GM18520 (cell line): Measurements from ENCODE around the gene PDE6A.

Source experiments
- ATAC-seq: cut with Tn5 transposase; IDR thresholded peaks from one replicate; pipeline ENCODE4 v1.9.1; 2021; ENCODE audit not compliant: unreplicated experiment

Gene PDE6A

DNA sequence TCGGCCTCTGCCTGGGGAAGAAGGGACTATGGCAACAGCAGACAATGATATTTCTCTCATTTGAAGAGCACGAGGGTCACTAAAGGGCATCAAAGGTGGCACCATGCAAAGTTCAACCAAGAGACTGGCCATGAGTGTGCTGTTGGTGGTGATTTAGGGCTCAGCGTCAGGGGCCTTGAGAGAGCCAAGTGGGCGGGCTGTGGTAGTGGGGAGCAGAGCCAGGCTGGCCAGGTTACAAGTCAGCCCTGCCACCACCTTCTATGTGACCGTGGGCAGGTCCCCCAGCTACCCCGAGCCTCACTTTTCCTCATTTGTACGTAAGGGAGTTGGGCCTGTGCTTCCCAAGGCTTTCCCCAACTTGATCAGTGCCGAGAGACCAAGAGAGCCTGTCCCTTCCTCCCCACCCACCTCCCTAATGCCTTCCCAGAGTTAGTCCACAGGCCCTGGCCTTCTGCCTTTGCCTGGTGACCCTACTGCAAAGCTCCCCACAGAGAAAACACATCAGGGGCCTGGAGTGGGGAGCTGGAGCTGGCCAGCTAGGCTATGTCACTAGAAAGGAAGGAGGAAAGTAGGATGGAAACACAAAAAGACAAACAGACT, 104.3 kb downstream of the PDE6A start:
- ATAC-seq, result no peak

DNA sequence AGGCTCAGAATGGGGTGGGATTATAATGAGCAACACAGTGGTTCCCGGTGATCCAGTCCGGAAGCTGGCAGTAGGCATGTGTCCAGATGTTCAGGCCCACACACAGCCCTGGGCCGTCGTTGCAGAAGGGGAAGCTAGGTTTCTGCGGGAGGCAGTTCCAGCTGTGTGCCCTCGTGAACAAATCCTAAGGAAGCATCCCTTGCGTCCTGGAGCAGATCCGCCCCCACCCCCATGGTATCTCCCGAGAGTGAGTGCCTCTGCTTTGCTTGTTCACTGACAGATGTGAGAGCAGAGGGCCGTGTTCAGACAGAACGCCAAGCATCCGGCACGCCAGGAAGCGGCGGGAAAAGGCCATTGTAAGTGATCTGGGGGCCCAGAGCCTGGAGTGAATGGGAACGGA, 104.8 kb downstream of the PDE6A start:
- ATAC-seq, result no peak

- ATAC-seq, result no peak
Observed at GRCh38 chr5:149838881-149839739, 105.5 kb downstream of the PDE6A start.

GRCh38 chr5:149837680-149838269, 106.8 kb downstream of the PDE6A start:
- ATAC-seq, result no peak

DNA sequence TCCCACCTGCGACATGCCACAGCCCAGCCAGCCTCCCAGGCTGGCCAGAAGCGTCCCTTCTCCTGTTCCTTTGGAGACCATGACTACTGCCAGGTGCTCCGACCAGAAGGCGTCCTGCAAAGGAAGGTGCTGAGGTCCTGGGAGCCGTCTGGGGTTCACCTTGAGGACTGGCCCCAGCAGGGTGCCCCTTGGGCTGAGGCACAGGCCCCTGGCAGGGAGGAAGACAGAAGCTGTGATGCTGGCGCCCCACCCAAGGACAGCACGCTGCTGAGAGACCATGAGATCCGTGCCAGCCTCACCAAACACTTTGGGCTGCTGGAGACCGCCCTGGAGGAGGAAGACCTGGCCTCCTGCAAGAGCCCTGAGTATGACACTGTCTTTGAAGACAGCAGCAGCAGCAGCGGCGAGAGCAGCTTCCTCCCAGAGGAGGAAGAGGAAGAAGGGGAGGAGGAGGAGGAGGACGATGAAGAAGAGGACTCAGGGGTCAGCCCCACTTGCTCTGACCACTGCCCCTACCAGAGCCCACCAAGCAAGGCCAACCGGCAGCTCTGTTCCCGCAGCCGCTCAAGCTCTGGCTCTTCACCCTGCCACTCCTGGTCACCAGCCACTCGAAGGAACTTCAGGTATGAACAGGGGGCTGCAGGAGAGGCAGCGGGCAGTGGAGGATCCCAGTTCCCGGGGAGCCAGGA, 108.0 kb downstream of the PDE6A start:
- no peak for ATAC-seq

- no peak for ATAC-seq
Observed at GRCh38 chr5:149834246-149834855, 110.2 kb downstream of the PDE6A start.

GRCh38 chr5:149833116-149833827, 111.3 kb downstream of the PDE6A start:
- ATAC-seq, result no peak

DNA sequence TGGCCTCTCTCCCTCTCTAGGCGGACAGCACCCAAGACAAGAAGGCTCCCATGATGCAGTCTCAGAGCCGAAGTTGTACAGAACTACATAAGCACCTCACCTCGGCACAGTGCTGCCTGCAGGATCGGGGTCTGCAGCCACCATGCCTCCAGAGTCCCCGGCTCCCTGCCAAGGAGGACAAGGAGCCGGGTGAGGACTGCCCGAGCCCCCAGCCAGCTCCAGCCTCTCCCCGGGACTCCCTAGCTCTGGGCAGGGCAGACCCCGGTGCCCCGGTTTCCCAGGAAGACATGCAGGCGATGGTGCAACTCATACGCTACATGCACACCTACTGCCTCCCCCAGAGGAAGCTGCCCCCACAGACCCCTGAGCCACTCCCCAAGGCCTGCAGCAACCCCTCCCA, 112.0 kb downstream of the PDE6A start:
- ATAC-seq, result no peak

GRCh38 chr5:149831492-149831891, 113.1 kb downstream of the PDE6A start:
- ATAC-seq, result peak; percentile 90

GRCh38 chr5:149830579-149830978, 114.0 kb downstream of the PDE6A start:
- no peak for ATAC-seq

DNA sequence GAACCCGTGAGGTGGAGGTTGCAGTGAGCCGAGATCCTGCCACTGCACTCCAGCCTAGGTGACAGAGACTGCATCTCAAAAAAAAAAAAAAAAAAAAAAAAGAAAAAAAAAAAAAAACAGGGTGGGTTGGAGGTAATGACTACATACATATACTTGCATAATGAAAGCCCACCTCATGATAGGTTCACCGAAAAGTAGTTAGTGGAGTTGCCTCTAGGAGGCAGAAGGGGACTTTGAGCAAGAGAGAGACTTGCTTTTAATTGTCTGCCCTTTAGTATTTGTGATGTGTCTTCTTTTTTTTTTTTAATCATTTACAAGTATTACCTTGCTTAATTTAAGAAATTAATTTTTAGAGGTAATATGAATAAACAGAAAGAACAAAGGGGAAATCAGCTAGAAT, 114.6 kb downstream of the PDE6A start:
- ATAC-seq, result no peak

DNA sequence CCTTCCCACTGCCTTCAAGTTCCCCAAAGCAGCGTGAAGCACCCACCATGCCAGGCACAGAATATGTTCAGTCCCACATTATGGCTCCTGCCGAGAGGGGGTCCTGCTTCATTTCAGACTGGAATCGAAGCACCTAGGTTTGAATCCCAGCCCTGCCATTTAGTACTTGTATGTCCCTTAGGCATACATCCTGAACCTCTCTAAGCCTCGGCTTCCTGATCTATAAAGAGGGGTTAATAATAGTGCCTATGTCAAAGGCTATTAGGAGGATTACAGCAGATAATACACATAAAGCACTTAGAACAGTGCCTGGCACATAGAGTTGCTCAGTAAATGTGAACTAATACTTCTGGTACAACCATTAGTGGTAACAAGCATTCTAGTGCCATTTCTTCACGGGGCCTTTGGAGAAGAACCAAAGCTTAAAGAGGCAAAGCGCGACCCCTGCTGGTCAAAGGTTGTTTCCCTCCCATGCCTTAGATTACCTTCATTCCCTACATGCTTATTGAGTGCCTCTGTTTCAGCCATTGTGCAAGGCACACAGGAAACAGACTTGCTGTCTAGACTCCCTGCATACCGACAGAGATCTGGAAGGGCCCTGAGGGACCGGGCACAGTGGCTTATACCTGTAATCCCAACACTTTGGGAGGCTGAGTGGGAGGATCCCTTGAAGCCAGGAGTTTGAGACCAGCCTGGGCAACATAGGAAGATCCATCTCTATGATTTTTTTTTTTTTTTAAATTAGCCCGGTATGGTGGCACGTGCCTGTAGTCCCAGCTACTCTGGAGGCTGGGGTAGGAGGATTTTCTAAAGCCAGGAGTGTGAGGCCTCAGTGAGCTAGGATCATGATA, 116.2 kb downstream of the PDE6A start:
- ATAC-seq, result no peak

- ATAC-seq, result no peak
Observed at GRCh38 chr5:149827546-149827945, 117.0 kb downstream of the PDE6A start.

DNA sequence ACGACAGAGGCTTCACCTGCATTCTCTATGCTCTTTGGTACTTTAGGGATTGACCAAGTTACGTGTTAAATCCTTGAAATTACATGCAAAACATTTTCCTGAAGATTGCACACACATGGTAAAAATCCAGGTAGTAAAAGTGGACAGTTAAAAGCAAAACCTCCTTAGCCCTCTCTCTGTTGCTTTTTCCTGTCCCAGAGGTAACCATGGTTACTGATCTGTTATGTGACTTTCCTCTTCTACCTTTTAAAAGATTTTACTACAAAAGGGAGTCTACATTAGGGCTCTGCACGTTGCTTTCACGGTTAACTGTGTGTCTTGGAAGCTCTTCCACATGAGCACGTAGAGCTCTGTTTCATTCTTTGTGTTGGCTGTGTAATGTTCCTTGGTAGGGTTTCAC, 117.5 kb downstream of the PDE6A start:
- no peak for ATAC-seq

GRCh38 chr5:149826574-149826973, 118.0 kb downstream of the PDE6A start:
- no peak for ATAC-seq

DNA sequence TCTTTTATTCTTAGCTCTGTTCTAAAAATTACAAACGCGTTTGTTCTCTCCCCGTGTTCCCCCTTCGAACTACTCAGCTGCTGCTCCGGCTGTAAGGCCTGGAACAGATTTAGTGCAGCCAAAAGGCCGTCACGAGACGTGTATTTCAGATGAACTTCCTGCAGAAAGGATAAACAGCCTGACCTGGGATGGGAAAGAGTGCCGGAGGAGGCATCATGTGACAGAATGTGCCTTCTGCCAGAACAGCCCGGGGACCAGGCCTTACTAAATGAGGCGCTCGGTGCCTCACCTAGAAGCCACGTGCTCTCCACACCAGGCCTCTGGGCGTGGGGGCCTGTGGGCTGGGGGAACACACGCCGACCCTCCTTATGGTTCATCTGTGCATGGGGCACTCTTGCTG, 119.7 kb downstream of the PDE6A start:
- ATAC-seq, result no peak

DNA sequence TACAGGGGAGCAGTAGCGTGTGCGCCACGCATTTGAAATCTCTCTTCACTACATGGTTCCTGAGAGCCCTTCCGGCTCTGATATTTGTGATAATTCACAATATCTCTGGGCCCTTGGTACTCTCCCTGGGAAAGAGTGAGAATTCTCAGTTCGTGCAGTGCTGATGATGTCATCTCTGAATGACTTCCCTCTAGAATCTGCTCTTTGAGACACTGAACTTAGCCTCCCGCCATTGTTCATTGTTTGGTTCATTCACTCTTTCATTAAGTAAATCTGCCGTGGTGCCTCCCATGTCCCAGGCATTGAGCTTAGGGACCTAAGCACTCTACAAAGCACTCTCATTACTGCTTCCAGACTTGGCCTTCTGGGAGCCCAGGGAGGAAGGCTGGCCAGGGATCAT, 120.5 kb downstream of the PDE6A start:
- no peak for ATAC-seq

DNA sequence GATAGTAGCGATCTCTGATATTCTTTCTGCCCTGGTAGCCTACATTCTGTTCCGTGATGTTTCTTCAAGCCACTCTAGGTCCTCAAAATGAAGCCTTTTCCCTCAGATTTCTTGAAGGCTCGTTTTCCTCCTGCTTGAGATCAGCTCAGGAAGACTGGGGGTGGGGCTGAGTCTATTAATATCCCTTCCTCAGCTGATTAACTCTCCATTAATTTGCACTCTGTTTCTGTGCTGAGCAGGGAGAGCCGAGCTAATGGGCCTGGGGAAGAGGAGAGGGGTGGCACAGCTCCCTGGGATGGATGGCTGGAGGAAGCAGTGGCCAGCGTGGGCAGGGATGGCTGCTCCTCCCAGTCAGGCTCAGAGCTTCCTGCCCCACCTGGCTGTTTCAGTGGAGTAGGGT, 121.2 kb downstream of the PDE6A start:
- no peak for ATAC-seq

GRCh38 chr5:149822301-149822700, 122.3 kb downstream of the PDE6A start:
- no peak for ATAC-seq
